Effector memory CD8-positive, alpha-beta T cell (primary cell): ENCODE data around the gene ACVR1B.
A peak's percentile ranks its signal among the peaks of the same experiment; 100 is the strongest.

Source experiments
- ATAC-seq: fragments of 150-1000 bp; cut with Tn5 transposase; replicated peaks from 2 replicates; pipeline ENCODE4 v1.10.0; 2021; ENCODE audit warnings: mild to moderate bottlenecking, moderate library complexity
- DNase-seq, 3 experiments: peaks; one replicate each; pipeline ENCODE4 v3.0.0; 2021
- H3K27ac Mint-ChIP-seq, 2 donors: one replicate each; pipeline ENCODE4 v1.8.0; 2022; ENCODE audit warnings: mild to moderate bottlenecking in 2 of 2, mixed read lengths in 2 of 2, moderate library complexity in 2 of 2
- H3K27me3 Mint-ChIP-seq, 2 donors: one replicate each; pipeline ENCODE4 v1.8.0; 2022; ENCODE audit warnings: mixed read lengths in 2 of 2
- H3K36me3 Mint-ChIP-seq: one replicate; pipeline ENCODE4 v1.8.0; 2022; ENCODE audit warnings: mild to moderate bottlenecking, moderate library complexity, mixed read lengths; ENCODE audit not compliant: insufficient read depth
- H3K4me1 Mint-ChIP-seq, 2 donors: one replicate each; pipeline ENCODE4 v1.8.0; 2022; ENCODE audit warnings: low read depth in 2 of 2, mixed read lengths in 2 of 2
- H3K4me3 Mint-ChIP-seq, 2 donors: one replicate each; pipeline ENCODE4 v1.8.0; 2022; ENCODE audit warnings: mild to moderate bottlenecking in 2 of 2, mixed read lengths in 2 of 2, moderate library complexity in 2 of 2
- H3K9me3 Mint-ChIP-seq, 2 donors: one replicate each; pipeline ENCODE4 v1.8.0; 2022; ENCODE audit warnings: mixed read lengths in 2 of 2

ACVR1B gene

DNA sequence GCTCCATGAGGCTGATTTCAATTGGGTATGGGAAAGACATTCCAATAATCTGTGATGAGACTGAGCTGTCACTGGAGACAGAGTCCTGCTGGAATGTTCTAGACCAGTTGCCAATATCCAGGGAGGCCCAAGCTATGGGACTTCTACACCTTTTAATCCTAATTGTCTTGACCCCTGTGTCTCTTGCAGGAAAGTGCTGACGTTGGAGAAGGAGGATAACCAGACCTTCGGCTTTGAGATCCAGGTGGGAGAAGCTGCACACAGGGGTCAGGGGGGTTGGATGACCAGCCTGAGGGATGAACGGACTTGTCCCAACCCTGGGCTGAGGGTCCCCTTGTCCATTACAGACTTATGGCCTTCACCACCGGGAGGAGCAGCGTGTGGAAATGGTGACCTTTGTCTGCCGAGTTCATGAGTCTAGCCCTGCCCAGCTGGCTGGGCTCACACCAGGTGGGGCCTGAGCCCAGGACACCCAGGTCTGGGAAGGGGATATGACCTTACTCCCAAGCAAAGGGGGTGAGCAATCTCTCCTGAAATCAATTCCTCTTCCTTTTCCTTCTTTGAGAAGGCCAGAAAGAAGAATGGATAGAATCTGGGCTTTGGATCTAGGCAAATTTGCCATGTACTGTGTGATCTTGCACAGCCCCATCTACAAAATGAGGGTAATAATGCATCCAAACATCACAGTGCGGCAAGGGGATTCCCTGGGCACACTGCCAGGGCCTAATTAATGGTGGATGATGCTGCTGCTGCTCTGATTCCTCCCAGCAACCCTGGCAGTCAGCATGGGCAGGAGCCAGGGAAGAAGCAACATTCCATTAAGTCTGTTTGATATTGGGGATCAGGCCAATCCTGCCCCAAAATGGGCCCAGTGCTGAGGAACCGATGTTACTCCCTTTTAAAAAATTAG lies 59.4 kb downstream of the ACVR1B start:
- Mint-ChIP-seq H3K9me3 (no peaks in the 10 kb centered on the region), H3K27ac (peak overlapping the region in 1 of 2 donors; percentile 10), H3K4me3 (no peak overlapping the region), H3K4me1 (peaks cover 13 to 14% of the 10 kb centered on the region in 2 donors), H3K36me3 (peaks cover 62% of the 10 kb centered on the region), H3K27me3 (peaks cover 6 to 11% of the 10 kb centered on the region in 2 donors)
- DNase-seq: no peak
- no peak for ATAC-seq

GRCh38 chr12:52011602-52012214 lies 60.2 kb downstream of the ACVR1B start:
- Mint-ChIP-seq H3K36me3 (peaks cover 65% of the 10 kb centered on the region), H3K9me3 (no peaks in the 10 kb centered on the region), H3K27ac (peak overlapping the region in 1 of 2 donors; percentile 38), H3K4me1 (peaks cover 8 to 12% of the 10 kb centered on the region in 2 donors), H3K4me3 (no peak overlapping the region), H3K27me3 (peaks cover 0 to 7% of the 10 kb centered on the region in 2 donors)
- ATAC-seq (no peak), DNase-seq (no peak)

DNA sequence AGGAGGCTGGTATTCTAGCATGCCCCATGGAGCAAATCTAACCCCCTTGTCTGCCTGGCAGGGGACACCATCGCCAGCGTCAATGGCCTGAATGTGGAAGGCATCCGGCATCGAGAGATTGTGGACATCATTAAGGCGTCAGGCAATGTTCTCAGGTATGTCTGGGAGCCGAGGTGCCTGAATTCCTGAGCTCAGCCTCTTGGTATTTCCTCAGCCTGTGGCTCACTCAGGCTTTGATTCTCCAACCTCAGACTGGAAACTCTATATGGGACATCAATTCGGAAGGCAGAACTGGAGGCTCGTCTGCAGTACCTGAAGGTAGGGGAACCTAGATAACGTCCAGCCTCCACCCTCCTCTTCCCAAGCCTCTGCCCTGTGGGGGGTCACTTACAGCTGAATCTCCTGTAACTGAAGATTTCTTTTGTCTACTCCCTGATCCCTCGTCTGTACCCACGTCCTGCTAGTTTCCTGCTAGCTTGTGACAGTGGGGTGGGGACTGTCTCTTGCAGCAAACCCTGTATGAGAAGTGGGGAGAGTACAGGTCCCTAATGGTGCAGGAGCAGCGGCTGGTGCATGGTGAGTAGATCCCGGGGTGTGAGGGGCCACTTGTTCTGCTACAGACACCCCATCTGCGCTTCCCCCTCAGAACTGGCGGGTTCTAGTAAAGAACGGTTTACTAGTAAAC lies 62.3 kb downstream of the ACVR1B start:
- no peaks in the 10 kb centered on the region for H3K27me3 Mint-ChIP-seq
- peaks cover 57% of the 10 kb centered on the region for H3K36me3 Mint-ChIP-seq
- peak overlapping the region in 1 of 2 donors; percentile 72 for H3K27ac Mint-ChIP-seq
- H3K4me1 Mint-ChIP-seq: peaks cover 0 to 4% of the 10 kb centered on the region in 2 donors
- no peaks in the 10 kb centered on the region for H3K9me3 Mint-ChIP-seq
- no peak for DNase-seq
- ATAC-seq: no peak
- no peak overlapping the region for H3K4me3 Mint-ChIP-seq

GRCh38 chr12:52014567-52015530 lies 63.4 kb downstream of the ACVR1B start:
- ATAC-seq: no peak
- H3K27me3 Mint-ChIP-seq: no peaks in the 10 kb centered on the region
- peaks cover 0 to 1% of the 10 kb centered on the region in 2 donors for H3K4me1 Mint-ChIP-seq
- no peaks in the 10 kb centered on the region for H3K9me3 Mint-ChIP-seq
- H3K27ac Mint-ChIP-seq: no peak overlapping the region
- peaks cover 62% of the 10 kb centered on the region for H3K36me3 Mint-ChIP-seq
- H3K4me3 Mint-ChIP-seq: no peak overlapping the region
- DNase-seq: no peak

DNA sequence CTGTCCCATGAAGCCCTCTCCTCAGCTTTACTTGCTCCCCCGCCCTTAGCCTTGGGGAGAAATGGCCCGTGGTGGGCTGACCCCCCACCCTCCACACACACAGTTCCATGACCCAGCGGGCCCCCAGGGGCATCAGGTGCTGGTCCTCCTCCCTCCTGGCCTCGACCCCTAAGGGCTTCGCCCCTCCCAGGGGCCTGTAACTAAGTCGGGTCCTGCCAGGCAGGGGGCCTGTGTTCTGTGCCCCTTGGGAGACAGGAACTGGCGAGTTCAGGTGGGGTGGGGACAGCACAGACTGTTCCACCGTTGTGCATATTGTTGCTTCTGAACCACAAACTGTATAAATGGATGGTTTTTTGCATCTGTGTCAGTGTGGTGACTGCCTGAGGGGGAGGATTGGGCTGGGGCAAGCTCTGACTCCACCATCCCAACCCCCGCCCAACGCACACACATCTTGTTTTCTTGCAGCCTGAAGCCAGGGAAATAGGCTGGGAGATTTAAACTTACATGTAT lies 64.1 kb downstream of the ACVR1B start:
- no peaks in the 10 kb centered on the region for H3K27me3 Mint-ChIP-seq
- no peak overlapping the region for H3K27ac Mint-ChIP-seq
- ATAC-seq (peak; percentile 9), DNase-seq (no peak)
- no peaks in the 10 kb centered on the region for H3K9me3 Mint-ChIP-seq
- H3K4me1 Mint-ChIP-seq: peaks cover 7 to 8% of the 10 kb centered on the region in 2 donors
- no peak overlapping the region for H3K4me3 Mint-ChIP-seq
- peaks cover 63% of the 10 kb centered on the region for H3K36me3 Mint-ChIP-seq

GRCh38 chr12:52018433-52019112 lies 67.1 kb downstream of the ACVR1B start:
- H3K36me3 Mint-ChIP-seq: peaks cover 56% of the 10 kb centered on the region
- no peak overlapping the region for H3K4me3 Mint-ChIP-seq
- peaks cover 16% of the 10 kb centered on the region in 2 donors for H3K4me1 Mint-ChIP-seq
- H3K27ac Mint-ChIP-seq: peak overlapping the region in 1 of 2 donors; percentile 30
- H3K9me3 Mint-ChIP-seq: no peaks in the 10 kb centered on the region
- ATAC-seq (no peak), DNase-seq (no peak)
- no peaks in the 10 kb centered on the region for H3K27me3 Mint-ChIP-seq

GRCh38 chr12:52019113-52019770 lies 67.7 kb downstream of the ACVR1B start:
- H3K9me3 Mint-ChIP-seq: no peaks in the 10 kb centered on the region
- H3K4me1 Mint-ChIP-seq: peaks cover 21 to 22% of the 10 kb centered on the region in 2 donors
- ATAC-seq (no peak), DNase-seq (no peak)
- peaks cover 52% of the 10 kb centered on the region for H3K36me3 Mint-ChIP-seq
- peak overlapping the region in 1 of 2 donors; percentile 2 for H3K27ac Mint-ChIP-seq
- H3K27me3 Mint-ChIP-seq: no peaks in the 10 kb centered on the region
- H3K4me3 Mint-ChIP-seq: no peak overlapping the region

DNA sequence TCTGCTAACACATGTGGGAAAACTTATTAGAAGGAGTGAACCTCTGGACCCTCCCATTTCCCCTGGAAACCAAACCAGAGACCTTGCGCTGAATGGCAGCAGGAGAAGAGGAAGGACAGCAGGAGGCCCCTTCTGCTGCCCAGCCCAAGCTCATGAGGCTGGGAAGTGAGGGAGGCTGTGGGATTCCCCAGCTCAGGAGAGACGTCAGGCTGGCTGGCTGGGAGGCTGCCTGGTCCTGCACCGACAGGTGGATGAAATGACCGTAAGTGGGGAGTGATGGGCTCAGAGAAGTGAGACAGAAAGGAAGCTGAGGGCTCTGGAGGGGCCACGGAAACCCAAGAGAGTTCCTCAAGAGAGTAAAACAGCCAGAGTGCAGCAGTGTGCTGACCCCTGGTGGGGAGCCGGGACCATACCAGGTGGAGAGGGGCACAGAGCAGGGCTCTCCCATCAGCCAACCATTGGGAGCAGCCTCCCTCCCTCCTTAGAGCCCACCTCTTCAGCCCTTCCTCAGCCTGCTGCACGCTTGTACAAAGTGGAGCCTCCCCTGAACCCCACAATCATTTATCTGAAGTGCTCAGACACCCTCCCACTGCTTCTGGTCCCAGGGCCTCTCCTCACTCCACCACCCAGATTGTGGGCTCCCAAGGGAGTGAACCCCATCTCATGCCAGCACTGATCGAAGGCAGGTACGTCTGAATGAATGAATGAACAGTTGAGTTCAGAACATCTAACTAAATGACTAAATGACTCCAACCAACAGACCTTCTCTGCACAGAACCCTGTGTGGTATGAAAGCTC lies 69.2 kb downstream of the ACVR1B start:
- Mint-ChIP-seq H3K27me3 (no peaks in the 10 kb centered on the region), H3K4me3 (no peak overlapping the region), H3K27ac (peak overlapping the region in 1 of 2 donors; percentile 2), H3K4me1 (peaks cover 31 to 32% of the 10 kb centered on the region in 2 donors), H3K9me3 (no peaks in the 10 kb centered on the region), H3K36me3 (peaks cover 50% of the 10 kb centered on the region)
- peak; percentile 24 for ATAC-seq
- peak in 2 of 3 experiments; percentile 37 to 44 for DNase-seq

GRCh38 chr12:52022841-52023181 lies 71.3 kb downstream of the ACVR1B start:
- no peaks in the 10 kb centered on the region for H3K9me3 Mint-ChIP-seq
- H3K4me1 Mint-ChIP-seq: peaks cover 34% of the 10 kb centered on the region in 2 donors
- H3K4me3 Mint-ChIP-seq: peak overlapping the region; percentile 85 to 93
- ATAC-seq (no peak), DNase-seq (no peak)
- peak overlapping the region; percentile 36 to 81 for H3K27ac Mint-ChIP-seq
- no peaks in the 10 kb centered on the region for H3K27me3 Mint-ChIP-seq
- peaks cover 40% of the 10 kb centered on the region for H3K36me3 Mint-ChIP-seq

DNA sequence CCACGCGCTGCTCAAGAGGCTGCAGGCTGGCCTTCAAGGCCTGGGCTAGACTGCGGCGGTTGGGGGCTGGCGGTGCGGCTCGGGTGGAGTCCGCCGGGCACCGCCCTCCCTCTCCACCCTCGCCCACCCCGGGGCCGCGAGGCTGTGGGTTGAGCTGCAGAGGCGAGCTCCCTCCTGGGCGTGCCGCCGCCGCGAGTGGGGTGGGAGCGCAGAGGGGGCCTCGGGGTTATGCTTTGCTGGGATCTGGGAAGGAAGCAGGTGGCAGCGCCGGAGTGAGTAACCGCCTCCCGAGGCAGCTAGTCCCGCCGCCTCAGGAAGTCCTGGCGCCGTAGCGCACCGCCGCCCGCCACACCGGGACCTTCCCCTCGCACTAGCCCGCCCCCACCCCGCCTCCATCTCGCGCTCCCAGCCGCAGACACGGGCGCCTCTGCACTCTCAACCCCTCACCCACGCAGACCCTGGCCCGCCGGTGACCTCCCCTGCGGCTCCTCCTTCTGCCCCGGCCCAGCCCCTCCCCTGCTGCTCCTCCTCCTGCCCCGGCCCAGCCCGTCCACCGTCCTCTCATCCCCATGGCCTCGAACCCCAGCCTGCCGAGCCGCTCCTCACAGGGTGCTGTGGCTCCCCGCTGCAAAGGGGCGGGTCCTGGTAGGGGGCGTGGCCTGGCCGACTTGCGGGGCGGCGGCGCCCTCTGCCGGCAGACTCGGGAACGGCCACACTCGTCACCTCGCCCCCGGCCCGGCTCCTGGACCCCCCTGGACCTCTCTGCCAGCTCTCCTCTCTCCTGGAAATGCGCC lies 71.9 kb downstream of the ACVR1B start:
- H3K4me1 Mint-ChIP-seq: peaks cover 34% of the 10 kb centered on the region in 2 donors
- H3K4me3 Mint-ChIP-seq: peak overlapping the region; percentile 85 to 93
- DNase-seq: peak; percentile 88 to 92 (median 89)
- peak; percentile 61 for ATAC-seq
- H3K36me3 Mint-ChIP-seq: peaks cover 46% of the 10 kb centered on the region
- no peaks in the 10 kb centered on the region for H3K9me3 Mint-ChIP-seq
- no peaks in the 10 kb centered on the region for H3K27me3 Mint-ChIP-seq
- H3K27ac Mint-ChIP-seq: peak overlapping the region; percentile 36 to 82
